Renal cortical epithelial cell (primary cell): ENCODE measurements around the gene EPO. TPM values are rescaled to one million over a fixed set of nuclear protein-coding genes. Genes with fewer than 3 reads are reported as not detected.

Source experiments
- DNase-seq: peaks from one replicate; pipeline ENCODE4 v3.0.0-alpha.2; 2011; ENCODE audit warnings: low read depth
- total RNA-seq: library from RNA; depleted of rRNA; stranded (reverse); fragments of >200 nt; gene quantifications from 2 replicates; pipeline ENCODE4 v1.2.3, GENCODE V29; 2014

Gene EPO
- not detected in 2 replicates for total RNA-seq

DNA sequence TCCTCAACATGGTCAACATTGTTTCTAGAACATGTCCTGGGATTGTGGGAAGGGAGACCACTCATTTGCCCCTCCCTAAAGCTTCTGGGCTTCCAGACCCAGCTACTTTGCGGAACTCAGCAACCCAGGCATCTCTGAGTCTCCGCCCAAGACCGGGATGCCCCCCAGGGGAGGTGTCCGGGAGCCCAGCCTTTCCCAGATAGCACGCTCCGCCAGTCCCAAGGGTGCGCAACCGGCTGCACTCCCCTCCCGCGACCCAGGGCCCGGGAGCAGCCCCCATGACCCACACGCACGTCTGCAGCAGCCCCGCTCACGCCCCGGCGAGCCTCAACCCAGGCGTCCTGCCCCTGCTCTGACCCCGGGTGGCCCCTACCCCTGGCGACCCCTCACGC is at the start of gene EPO:
Gene EPO (plus strand): TSS at position 190 of the 392 bp plus-strand sequence. CDS start 513 bp downstream, outside the sequence.
- no peak for DNase-seq

GRCh38 chr7:100671353-100672327 is 48.6 kb upstream of the EPO start:
- no peak for DNase-seq

DNA sequence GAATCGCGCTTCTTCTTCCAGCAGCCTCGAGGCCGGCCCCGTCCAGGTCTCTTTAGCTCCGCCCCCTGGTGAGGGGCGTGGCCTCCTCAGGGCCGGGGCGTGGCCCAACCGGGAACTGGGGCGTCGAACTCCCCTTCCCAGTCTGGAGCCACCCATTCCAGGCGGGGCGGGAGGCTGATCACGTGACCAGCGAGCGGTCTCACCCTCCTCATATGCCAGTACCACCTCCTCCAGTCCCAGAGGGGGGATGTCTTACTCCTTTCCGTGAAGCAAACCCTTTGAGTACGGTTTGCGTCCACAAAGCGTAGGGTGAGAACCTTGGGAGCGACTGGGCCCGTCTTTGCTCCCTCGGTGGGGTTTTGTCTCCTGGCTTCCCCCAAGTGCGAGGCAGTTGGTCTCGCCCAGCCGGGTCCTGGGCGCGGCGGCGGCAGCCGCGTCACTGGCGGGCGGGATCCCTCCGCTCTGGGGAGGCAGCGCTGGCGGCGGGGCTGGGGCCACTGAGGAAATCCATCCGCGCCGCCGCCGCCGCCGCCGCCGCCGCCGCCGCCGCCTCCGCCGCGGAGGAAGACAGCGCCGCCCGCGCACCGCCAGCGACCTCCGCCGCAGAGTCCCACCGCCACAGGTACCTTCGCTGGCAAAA is 46.8 kb upstream of the EPO start, which contains the start of gene GNB2:
Gene GNB2 (plus strand): TSS at position 439 of the 640 bp plus-strand sequence. CDS start 2,526 bp downstream, outside the sequence.
- peak; percentile 93 for DNase-seq

DNA sequence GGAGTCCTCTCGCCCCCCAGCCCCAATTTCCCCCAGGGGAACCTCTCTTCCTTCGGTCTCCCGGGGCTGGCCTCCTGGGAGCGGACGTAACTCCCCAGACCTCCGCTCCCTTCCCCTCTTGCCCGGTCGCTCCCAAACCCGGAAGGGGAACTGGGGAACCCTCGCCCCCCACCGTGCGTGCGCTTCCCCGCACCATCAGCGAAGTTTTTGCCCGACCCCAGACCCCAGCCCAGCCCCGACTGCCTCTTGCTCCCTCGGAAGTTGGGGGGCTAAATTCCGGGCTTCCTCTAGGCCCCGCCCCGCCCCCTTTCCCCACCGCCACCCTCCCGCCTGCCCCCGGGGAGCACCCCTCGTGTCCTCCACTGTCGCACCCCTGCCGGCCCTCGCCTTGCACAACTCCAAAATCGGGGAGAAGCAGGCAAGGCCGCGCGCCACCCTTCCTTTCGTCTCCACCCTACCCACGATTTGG is 46.3 kb upstream of the EPO start:
- DNase-seq = no peak

- DNase-seq = no peak
These were observed 45.7 kb upstream of the EPO start for GRCh38 chr7:100674411-100675104.

GRCh38 chr7:100675105-100675451 is 45.2 kb upstream of the EPO start:
- DNase-seq = no peak

DNA sequence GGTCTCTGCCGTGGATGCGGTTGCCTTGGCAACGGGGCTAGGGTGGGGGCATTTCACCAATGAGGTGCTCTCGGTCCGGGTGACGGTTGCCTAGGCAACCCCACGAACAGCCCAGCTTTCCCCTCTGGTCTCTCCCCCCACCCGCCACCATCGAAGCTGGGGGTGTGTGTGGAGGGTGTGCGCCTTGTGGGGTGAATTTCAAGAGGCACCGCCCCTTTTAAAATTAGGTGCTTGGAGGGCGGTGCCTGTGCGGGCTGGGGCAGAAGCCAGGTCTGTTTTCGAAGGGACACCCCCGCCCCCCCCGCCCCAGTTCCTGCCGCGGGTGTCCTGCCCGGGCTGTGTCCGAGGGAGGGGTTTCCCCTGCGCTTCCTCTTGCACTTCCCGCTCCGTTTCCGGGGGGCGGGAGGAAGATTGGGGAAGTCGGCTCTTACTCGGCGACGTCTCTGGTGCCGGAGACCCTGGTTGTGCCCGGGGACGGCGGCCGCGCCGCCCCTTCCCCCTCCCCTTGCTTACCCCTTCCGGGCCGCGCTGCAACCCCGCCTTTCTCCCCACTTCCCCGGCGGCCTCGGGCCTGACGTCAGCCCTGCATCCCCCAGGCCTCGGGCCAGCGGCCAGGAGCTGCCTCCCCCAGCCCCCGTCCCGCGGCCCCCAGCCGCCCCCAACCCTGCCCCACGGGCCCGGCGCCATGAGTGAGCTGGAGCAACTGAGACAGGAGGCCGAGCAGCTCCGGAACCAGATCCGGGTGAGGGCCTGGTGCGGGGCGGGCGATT is 44.5 kb upstream of the EPO start:
- DNase-seq = peak; percentile 47

- DNase-seq = no peak
These were observed 43.6 kb upstream of the EPO start for GRCh38 chr7:100676501-100677306.

DNA sequence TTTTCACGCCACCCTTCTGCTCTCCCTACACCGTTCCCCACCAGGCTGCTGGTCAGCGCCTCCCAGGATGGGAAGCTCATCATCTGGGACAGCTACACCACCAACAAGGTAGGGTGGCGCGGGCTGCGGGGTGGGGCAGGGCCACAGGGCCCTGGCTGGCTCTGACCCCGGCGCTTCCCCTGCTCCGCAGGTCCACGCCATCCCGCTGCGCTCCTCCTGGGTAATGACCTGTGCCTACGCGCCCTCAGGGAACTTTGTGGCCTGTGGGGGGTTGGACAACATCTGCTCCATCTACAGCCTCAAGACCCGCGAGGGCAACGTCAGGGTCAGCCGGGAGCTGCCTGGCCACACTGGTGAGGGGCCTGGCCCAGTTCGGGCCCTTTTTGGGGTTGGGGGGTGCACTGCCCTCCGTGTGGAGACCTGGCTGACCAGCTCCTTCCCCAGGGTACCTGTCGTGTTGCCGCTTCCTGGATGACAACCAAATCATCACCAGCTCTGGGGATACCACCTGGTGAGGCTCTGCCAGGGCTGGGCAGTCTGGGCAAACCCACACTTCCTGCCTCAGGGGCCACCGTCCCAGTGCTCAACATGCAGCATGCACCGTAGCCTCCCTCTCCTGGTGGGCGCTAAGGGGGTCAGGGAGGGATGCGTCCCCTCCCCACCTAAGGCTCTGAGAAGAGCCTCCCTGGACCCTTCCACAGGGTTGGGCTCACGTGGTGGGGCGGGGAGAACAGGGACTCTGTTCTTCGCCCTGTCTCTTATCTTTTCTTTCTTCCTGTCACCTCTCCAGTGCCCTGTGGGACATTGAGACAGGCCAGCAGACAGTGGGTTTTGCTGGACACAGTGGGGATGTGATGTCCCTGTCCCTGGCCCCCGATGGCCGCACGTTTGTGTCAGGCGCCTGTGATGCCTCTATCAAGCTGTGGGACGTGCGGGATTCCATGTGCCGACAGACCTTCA is 42.7 kb upstream of the EPO start:
- DNase-seq = no peak

DNA sequence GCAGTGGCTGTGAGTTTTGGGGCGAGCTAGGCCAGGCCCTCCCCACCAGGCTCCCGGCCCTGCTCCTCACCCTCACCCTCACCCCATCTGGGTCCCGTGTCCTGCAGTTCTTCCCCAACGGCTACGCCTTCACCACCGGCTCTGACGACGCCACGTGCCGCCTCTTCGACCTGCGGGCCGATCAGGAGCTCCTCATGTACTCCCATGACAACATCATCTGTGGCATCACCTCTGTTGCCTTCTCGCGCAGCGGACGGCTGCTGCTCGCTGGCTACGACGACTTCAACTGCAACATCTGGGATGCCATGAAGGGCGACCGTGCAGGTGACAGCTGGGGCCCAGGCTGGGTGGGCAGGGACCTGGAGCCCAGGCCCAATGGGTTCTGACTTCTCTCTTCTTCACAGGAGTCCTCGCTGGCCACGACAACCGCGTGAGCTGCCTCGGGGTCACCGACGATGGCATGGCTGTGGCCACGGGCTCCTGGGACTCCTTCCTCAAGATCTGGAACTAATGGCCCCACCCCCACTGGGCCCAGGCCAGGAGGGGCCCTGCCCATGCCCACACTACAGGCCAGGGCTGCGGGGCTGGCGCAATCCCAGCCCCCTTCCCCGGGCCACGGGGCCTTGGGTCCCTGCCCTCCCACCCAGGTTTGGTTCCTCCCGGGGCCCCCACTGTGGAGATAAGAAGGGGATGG is 41.8 kb upstream of the EPO start:
- no peak for DNase-seq

- DNase-seq = no peak
These were observed 40.9 kb upstream of the EPO start for GRCh38 chr7:100679129-100679926.

DNA sequence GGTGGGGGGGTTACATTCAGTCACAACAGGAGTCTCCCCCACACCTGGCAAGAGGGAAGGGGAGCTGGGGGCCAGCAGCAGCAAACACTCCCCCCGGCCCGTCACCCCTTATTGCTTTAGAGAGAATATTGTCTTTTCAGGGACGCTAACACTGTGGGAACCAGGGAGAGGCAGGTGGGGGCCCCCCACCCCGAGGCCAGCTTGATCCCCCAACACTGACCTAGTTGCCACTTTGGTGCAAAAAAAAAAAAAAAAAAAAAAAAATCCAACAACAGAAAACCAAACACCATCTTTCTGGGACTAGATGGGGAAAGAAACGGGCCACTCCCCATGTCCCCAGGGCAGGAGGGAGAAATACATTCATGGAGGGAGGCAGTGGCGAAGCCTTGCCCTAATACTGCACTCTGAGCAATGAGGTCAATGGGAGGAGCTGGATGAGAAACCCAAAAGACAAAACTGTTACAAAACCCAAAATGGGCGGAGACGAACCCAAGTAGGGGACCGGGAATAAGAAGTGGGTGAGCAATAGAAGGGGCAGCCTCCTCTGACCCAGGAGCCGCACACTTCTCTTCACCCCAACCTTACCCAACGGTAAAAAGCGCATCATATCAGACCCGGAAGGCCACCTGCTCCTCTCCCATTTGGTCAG is 40.2 kb upstream of the EPO start:
- no peak for DNase-seq

GRCh38 chr7:100680576-100681271 is 39.5 kb upstream of the EPO start:
- DNase-seq = no peak

GRCh38 chr7:100681491-100682227 is 38.6 kb upstream of the EPO start:
- DNase-seq = no peak

DNA sequence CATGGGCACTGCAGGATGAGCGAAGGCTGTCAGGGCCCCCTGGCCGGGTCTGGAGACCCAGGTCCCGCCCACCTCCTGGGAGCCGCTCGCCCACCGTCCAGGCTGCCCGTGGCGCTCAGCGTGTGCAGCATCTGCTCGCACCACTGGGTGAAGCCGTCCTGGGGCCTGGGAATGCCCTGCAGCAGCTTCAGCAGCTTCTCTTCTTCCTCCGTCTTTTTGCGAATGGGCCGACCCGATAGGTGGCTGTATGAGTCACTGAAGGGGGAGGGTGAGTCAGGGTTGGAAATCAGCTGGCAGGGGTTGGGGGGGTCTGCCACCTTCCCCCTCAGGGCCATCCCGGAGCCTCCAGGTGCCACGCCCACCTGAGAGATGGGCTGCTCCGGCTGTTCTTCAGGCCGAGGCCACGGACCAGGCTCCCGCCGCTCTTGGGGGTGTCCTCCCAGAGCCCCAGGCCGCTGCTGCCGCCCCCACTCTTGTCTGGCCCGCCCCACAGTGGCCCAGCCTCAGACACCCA is 38.0 kb upstream of the EPO start:
- DNase-seq = no peak
